ENCODE data around the gene KIF15. TPM values are rescaled to one million over a fixed set of nuclear protein-coding genes. Genes with fewer than 3 reads are reported as not detected.

KIF15 gene
- total RNA-seq, 1 donor from 2014 or later = 2.2 TPM

GRCh38 chr3:44875596-44875995 lies 114.0 kb downstream of the KIF15 start:
- H3K36me3 Mint-ChIP-seq (ENCODE audit: low read depth) = no peaks in the 10 kb centered on the region

GRCh38 chr3:44877333-44877732 lies 115.7 kb downstream of the KIF15 start:
- no peaks in the 10 kb centered on the region for H3K9me3 Mint-ChIP-seq (ENCODE audit: low read depth)
- H3K27me3 Mint-ChIP-seq (ENCODE audit: low read depth) = no peaks in the 10 kb centered on the region
- no peak overlapping the region for H3K27ac Mint-ChIP-seq (ENCODE audit: unreplicated experiment)
- TF ChIP-seq, protein P1, sequence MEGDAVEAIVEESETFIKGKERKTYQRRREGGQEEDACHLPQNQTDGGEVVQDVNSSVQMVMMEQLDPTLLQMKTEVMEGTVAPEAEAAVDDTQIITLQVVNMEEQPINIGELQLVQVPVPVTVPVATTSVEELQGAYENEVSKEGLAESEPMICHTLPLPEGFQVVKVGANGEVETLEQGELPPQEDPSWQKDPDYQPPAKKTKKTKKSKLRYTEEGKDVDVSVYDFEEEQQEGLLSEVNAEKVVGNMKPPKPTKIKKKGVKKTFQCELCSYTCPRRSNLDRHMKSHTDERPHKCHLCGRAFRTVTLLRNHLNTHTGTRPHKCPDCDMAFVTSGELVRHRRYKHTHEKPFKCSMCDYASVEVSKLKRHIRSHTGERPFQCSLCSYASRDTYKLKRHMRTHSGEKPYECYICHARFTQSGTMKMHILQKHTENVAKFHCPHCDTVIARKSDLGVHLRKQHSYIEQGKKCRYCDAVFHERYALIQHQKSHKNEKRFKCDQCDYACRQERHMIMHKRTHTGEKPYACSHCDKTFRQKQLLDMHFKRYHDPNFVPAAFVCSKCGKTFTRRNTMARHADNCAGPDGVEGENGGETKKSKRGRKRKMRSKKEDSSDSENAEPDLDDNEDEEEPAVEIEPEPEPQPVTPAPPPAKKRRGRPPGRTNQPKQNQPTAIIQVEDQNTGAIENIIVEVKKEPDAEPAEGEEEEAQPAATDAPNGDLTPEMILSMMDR (IDR thresholded peaks at IDR 0.05) = no peak
- no peak for DNase-seq (ENCODE audit: low spot score)
- H3K4me1 Mint-ChIP-seq (ENCODE audit: low read depth) = peaks cover 12% of the 10 kb centered on the region
- H3K36me3 Mint-ChIP-seq (ENCODE audit: low read depth) = no peaks in the 10 kb centered on the region
- H3K4me3 Mint-ChIP-seq (ENCODE audit: unreplicated experiment) = no peak overlapping the region

More at GRCh38 chr3:44875596-44875995, 114.0 kb downstream of the KIF15 start:
- no peak for DNase-seq (ENCODE audit: low spot score)
- H3K27ac Mint-ChIP-seq (ENCODE audit: unreplicated experiment) = no peak overlapping the region
- H3K9me3 Mint-ChIP-seq (ENCODE audit: low read depth) = no peaks in the 10 kb centered on the region
- no peaks in the 10 kb centered on the region for H3K27me3 Mint-ChIP-seq (ENCODE audit: low read depth)
- peaks cover 11% of the 10 kb centered on the region for H3K4me1 Mint-ChIP-seq (ENCODE audit: low read depth)
- no peak overlapping the region for H3K4me3 Mint-ChIP-seq (ENCODE audit: unreplicated experiment)
- TF ChIP-seq, protein P1 (IDR thresholded peaks at IDR 0.05) = no peak

DNA sequence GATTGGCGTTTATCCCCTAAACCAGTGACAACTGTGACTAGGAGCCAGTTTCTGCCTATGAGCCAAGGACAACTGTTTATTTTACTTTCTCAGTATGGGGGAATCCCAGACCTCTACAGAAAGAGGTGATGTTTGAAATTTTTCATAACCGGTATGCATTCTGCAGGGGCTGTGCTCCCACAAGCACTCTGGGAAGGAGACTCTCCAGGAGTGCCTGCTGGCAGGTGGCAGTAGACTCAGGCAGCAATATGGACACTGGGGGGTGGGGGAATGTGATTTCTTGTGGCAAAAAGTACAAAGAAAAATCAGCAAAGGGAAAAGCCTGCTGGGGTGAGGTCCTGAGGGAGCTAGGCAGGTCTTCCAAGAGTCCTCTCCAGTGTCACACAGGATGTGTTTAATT lies 118.7 kb downstream of the KIF15 start:
- Mint-ChIP-seq H3K27ac (ENCODE audit: unreplicated experiment) (no peak overlapping the region), H3K27me3 (ENCODE audit: low read depth) (no peaks in the 10 kb centered on the region), H3K4me1 (ENCODE audit: low read depth) (peaks cover 29% of the 10 kb centered on the region), H3K36me3 (ENCODE audit: low read depth) (no peaks in the 10 kb centered on the region), H3K9me3 (ENCODE audit: low read depth) (no peaks in the 10 kb centered on the region), H3K4me3 (ENCODE audit: unreplicated experiment) (no peak overlapping the region)
- no peak for DNase-seq (ENCODE audit: low spot score)
- TF ChIP-seq, protein P1 (IDR thresholded peaks at IDR 0.05) = no peak

- H3K27me3 Mint-ChIP-seq (ENCODE audit: low read depth) = no peaks in the 10 kb centered on the region
- DNase-seq (ENCODE audit: low spot score) = no peak
- no peaks in the 10 kb centered on the region for H3K9me3 Mint-ChIP-seq (ENCODE audit: low read depth)
- H3K4me1 Mint-ChIP-seq (ENCODE audit: low read depth) = peaks cover 50% of the 10 kb centered on the region
- TF ChIP-seq, protein P1 (IDR thresholded peaks at IDR 0.05) = peak; percentile 36
- no peaks in the 10 kb centered on the region for H3K36me3 Mint-ChIP-seq (ENCODE audit: low read depth)
- H3K4me3 Mint-ChIP-seq (ENCODE audit: unreplicated experiment) = no peak overlapping the region
- H3K27ac Mint-ChIP-seq (ENCODE audit: unreplicated experiment) = peak overlapping the region; percentile 87
Measured at GRCh38 chr3:44883213-44883955, 121.8 kb downstream of the KIF15 start.

DNA sequence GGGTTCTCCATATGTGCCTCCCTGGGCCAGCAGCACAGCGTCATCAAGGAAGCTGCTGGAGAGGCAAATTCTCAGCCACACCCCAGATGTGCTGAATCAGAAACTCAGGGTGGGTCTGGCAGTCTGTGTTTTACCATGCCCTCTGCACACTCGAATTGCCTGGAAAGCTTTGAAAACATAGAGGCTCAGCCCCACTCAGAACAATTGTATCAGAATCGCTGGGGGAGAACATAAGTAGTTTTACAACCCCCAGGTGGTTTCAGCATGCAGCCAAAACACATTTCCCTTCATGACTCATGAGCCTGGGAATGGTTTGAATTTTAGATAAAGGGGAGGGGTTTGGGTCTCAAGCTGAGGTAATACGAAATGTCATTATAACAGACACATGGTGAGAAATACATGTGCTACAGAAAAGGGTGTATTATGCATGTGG lies 122.4 kb downstream of the KIF15 start:
- H3K4me3 Mint-ChIP-seq (ENCODE audit: unreplicated experiment) = no peak overlapping the region
- DNase-seq (ENCODE audit: low spot score) = no peak
- H3K4me1 Mint-ChIP-seq (ENCODE audit: low read depth) = peaks cover 50% of the 10 kb centered on the region
- TF ChIP-seq, protein P1 (IDR thresholded peaks at IDR 0.05) = no peak
- H3K27ac Mint-ChIP-seq (ENCODE audit: unreplicated experiment) = peak overlapping the region; percentile 87
- H3K9me3 Mint-ChIP-seq (ENCODE audit: low read depth) = no peaks in the 10 kb centered on the region
- H3K36me3 Mint-ChIP-seq (ENCODE audit: low read depth) = no peaks in the 10 kb centered on the region
- no peaks in the 10 kb centered on the region for H3K27me3 Mint-ChIP-seq (ENCODE audit: low read depth)
